ENCODE data around the gene C20orf96.

- TF ChIP-seq EZH2 (IDR thresholded peaks at IDR 0.05; ENCODE audit: low read length): no peak
- TF ChIP-seq CTCF (optimal IDR thresholded peaks at IDR 0.05 in 1 of 3, IDR thresholded peaks at IDR 0.05 in 1 of 3, conservative IDR thresholded peaks at IDR 0.05 in 1 of 3; ENCODE audit: extremely low read depth in 1 of 3, insufficient read depth in 2 of 3, low read length in 3 of 3): no peak
Observed at GRCh38 chr20:226958-227357, 63.6 kb downstream of the C20orf96 start, which contains the start of gene DEFB129.
